DND-41 (cell line): ENCODE results near the gene ERGIC1.

Source experiments
- EZH2 ChIP-seq: IDR thresholded peaks from 3 replicates; pipeline ENCODE4 v1.6.1; 2012; ENCODE audit warnings: borderline replicate concordance, low read depth, mild to moderate bottlenecking, moderate library complexity, low read length, inconsistent platforms; ENCODE audit not compliant: severe bottlenecking
- TF ChIP-seq, protein P1 (sequence below): IDR thresholded peaks from 2 replicates; pipeline ENCODE4 v1.5.1; 2012; ENCODE audit warnings: borderline replicate concordance, low read length, moderate library complexity, mild to moderate bottlenecking; ENCODE audit not compliant: poor library complexity, severe bottlenecking; ENCODE audit errors: extremely low read depth

DNA sequence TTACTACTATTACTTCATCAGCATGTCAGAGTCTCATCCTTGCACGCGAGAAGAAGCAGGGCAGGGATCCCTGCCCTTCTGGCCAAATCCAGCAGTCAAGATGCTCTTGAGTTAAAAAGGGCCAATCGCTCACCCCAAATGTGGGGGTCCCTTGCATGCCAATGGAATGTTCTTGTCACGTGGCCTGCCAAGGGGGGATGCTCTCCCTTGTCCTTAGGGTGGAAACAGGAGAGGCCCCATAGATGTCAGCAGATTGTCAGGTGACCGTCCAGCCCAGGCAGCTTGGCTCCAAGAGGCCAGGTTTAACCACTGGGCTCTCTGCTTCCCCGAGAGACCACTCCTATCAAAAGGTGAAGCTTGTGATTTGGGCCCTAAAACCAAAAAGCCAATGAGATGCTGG, 37.7 kb upstream of the ERGIC1 start:
- TF ChIP-seq, protein P1, sequence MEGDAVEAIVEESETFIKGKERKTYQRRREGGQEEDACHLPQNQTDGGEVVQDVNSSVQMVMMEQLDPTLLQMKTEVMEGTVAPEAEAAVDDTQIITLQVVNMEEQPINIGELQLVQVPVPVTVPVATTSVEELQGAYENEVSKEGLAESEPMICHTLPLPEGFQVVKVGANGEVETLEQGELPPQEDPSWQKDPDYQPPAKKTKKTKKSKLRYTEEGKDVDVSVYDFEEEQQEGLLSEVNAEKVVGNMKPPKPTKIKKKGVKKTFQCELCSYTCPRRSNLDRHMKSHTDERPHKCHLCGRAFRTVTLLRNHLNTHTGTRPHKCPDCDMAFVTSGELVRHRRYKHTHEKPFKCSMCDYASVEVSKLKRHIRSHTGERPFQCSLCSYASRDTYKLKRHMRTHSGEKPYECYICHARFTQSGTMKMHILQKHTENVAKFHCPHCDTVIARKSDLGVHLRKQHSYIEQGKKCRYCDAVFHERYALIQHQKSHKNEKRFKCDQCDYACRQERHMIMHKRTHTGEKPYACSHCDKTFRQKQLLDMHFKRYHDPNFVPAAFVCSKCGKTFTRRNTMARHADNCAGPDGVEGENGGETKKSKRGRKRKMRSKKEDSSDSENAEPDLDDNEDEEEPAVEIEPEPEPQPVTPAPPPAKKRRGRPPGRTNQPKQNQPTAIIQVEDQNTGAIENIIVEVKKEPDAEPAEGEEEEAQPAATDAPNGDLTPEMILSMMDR: no peak
- TF ChIP-seq EZH2: no peak
